Right lobe of liver (tissue), 6 donors: ENCODE measurements around the gene BPIFB2. TPM values are rescaled to one million over a fixed set of nuclear protein-coding genes. Genes with fewer than 3 reads are reported as not detected.

Source experiments
- ATAC-seq, 4 donors: fragments of 200-7000 bp; cut with Tn5 transposase; one replicate each; pipeline ENCODE4 v1.9.1; 2020; ENCODE audit warnings: mild to moderate bottlenecking in 4 of 4, moderate library complexity in 4 of 4
- DNase-seq, 3 donors: peaks; one replicate each; pipeline ENCODE4 v3.0.0-alpha.2; 2020
- H3K27ac ChIP-seq, 3 donors: fragments of 200-600 bp; one replicate each; pipeline ENCODE4 v1.8.0; 2022
- H3K27me3 ChIP-seq, 2 donors: fragments of 200-600 bp; one replicate each; pipeline ENCODE4 v1.8.0; 2022
- H3K36me3 ChIP-seq, 4 donors: fragments of 200-600 bp; sonication (generic) in 1 of 4; one replicate each; pipeline versions ENCODE4 v1.5.1 to v1.8.0; 2017 to 2022; ENCODE audit warnings: control low read depth in 1 of 4
- H3K4me1 ChIP-seq, 4 donors: fragments of 200-600 bp; sonication (generic) in 1 of 4; one replicate each; pipeline versions ENCODE4 v1.5.1 to v1.8.0; 2017 to 2022; ENCODE audit warnings: control low read depth in 1 of 4
- H3K4me3 ChIP-seq, 3 donors: fragments of 200-600 bp; one replicate each; pipeline ENCODE4 v1.8.0; 2022
- H3K9me3 ChIP-seq, 4 donors: fragments of 200-600 bp; sonication (generic) in 1 of 4; one replicate each; pipeline versions ENCODE4 v1.5.1 to v1.8.0; 2017 to 2022; ENCODE audit warnings: control low read depth in 1 of 4
- CTCF ChIP-seq, 4 donors: fragments of 200-600 bp in 3 of 4; fragments of 450-650 bp in 1 of 4; IDR thresholded peaks; one replicate each; pipeline versions ENCODE4 v1.5.1 to v1.8.0; 2016 to 2022; ENCODE audit warnings: antibody characterized with exemption in 4 of 4, mild to moderate bottlenecking in 2 of 4
- POLR2A ChIP-seq: fragments of 450-650 bp; IDR thresholded peaks from one replicate; pipeline ENCODE4 v1.6.1; 2017; ENCODE audit warnings: antibody characterized with exemption, mild to moderate bottlenecking
- WGBS: methylation state at CpG from one replicate; pipeline ENCODE4 v1.1.6; 2018; ENCODE audit warnings: low coverage, low lambda C conversion rate; ENCODE audit not compliant: insufficient coverage; ENCODE audit errors: missing lambda C conversion rate; 5-methylcytosine and 5-hydroxymethylcytosine counted together
- intact Hi-C, 2 donors: fragments of 100-400 bp; cut with DNase I; formaldehyde crosslinking; loops; one replicate each; pipeline versions ENCODE4 v1.11.2 to v1.14.1; 2022
- total RNA-seq, 6 experiments: library from RNA; depleted of rRNA in 2 of 6; stranded (reverse); fragments of >200 nt in 2 of 6; fragmentation: NEBNext Ultra II Directional in 3 of 6; extraction: Animal tissue kit (Norgen Biotek cat#: 25700) in 3 of 6; gene quantifications; one replicate each; pipeline versions ENCODE4 v1.1.0 to v1.2.4, GENCODE V29; 2016 to 2023
- donor health status: DM: no; HTN: yes; CAD: no.
- donor health status: DM: no; HTN: no; CAD: no.
- donor health status: DM: no; HTN: no; CAD: no.
- donor health status: DM: no; HTN: yes; CAD: no.
- donor health status: DM: no; HTN: yes; CAD: no.

BPIFB2 gene
- total RNA-seq, 6 experiments from 2014 or later, result 0.12 TPM; not detected in 5

DNA sequence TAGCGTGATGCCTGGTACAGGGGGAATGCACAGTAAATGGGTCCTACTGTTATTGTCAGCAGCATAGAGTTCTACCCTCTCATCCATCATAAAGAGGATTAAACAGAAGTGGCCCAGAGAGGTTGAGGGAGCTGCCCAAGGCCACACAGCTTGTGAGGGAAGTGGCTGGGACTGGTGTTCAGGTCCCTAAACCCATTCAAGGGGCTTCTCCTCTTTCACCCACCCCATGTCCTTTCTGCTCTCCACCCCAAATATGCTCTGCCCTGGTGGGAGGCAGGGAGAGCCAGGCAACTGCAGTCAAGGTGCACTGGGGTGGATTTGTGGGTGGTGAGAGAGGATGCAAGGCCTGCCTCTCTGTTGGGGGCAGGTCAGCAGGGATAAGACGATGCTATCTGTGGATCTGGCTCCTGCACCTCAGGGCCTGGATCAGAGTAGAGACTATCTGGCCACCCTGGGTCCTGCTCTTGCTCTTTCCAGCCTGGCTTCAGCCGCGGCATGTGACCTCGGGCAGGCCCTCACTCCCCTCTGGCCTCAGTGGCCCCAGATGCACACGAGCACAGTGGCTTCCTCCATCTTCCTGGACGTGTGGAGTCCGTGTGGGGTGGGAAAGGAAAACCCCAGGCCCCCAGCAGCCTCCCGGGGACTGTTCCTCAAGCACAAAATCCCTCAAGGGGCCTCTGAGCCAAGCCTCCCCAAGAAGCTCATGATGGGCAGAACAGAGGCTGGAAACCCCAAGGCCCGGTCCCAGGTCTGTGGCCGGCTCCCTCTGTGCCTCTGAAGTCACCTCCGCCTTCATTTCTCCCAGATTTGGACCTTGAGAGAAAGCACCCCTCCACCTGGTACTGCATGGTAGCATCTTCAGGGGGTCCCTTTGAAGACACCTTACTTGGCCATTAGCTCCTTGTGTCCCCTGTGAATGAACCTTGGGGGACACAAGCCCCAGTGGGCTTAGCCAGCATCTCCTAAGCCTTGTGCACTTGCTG, 20.6 kb downstream of the BPIFB2 start:
- H3K27me3 ChIP-seq, result no peaks in the 10 kb centered on the region
- ATAC-seq (no peak), DNase-seq (peak in 1 of 3 donors; percentile 31)
- H3K9me3 ChIP-seq, result no peaks in the 10 kb centered on the region
- no peak for TF ChIP-seq POLR2A
- no peak for TF ChIP-seq CTCF (IDR thresholded peaks at IDR 0.05)
- H3K4me3 ChIP-seq, result no peak overlapping the region
- no CpG with 5 or more reads among the region's 12 CpGs for WGBS
- no peaks in the 10 kb centered on the region for H3K4me1 ChIP-seq
- intact Hi-C loops, result no loop called here
- H3K27ac ChIP-seq, result no peak overlapping the region
- H3K36me3 ChIP-seq, result no peaks in the 10 kb centered on the region

DNA sequence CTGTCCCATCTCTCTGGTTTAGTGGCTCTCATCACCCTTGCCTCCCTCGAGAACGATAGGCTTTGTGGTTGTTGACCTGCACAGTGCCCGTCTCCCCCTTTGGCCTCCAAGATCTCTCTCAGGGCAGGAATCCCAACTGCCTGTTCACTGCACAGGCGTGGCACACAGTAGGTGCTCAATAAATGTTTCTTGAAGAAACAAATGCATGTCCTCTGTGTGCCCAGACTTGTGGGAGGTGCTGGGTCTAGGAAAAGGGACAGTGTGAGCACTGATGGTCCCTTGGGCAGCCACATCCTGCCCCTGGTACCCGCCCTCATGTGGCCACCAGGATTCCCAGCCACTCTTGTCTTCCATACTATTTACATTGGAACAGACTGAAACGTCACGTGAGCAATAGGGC, 21.4 kb downstream of the BPIFB2 start:
- 35% methylated on average over 5 of the region's 7 CpGs for WGBS
- Histone ChIP-seq H3K27me3 (no peaks in the 10 kb centered on the region), H3K9me3 (no peaks in the 10 kb centered on the region), H3K36me3 (no peaks in the 10 kb centered on the region), H3K27ac (no peak overlapping the region), H3K4me3 (no peak overlapping the region), H3K4me1 (no peaks in the 10 kb centered on the region)
- peak in 1 of 3 donors; percentile 2 for DNase-seq
- TF ChIP-seq POLR2A (no peak), CTCF (IDR thresholded peaks at IDR 0.05) (no peak)
- intact Hi-C loops, result no loop called here
- no peak for ATAC-seq

GRCh38 chr20:33030076-33030475, 22.6 kb downstream of the BPIFB2 start:
- Histone ChIP-seq H3K4me1 (no peaks in the 10 kb centered on the region), H3K27me3 (no peaks in the 10 kb centered on the region), H3K4me3 (no peak overlapping the region), H3K36me3 (no peaks in the 10 kb centered on the region), H3K9me3 (no peaks in the 10 kb centered on the region), H3K27ac (no peak overlapping the region)
- DNase-seq (peak in 1 of 3 donors; percentile 27), ATAC-seq (no peak)
- intact Hi-C loops, result no loop called here
- TF ChIP-seq CTCF (IDR thresholded peaks at IDR 0.05) (no peak), POLR2A (no peak)
- 72% methylated on average over 5 of the region's 9 CpGs for WGBS

DNA sequence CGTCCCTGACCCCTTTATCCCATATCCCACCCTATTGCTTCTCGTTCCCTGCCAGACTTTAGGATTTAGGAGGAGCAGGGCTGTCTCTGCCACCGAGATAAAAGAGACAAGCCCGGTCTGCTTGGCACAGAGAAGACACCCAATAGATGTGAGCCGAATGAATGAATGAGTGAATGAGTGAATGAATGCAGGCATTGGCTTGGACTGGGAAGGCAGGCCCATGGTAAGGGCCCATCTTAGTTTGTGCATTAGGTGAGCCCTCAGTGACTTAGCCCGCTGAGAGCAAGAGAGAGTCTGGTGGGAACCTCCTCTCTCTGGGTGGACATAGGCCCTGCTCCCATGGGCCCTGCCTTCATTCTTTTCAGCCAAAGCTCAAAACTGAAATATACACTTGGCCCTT, 23.1 kb downstream of the BPIFB2 start:
- ATAC-seq (no peak), DNase-seq (peak in 1 of 3 donors; percentile 10)
- Histone ChIP-seq H3K4me1 (no peaks in the 10 kb centered on the region), H3K27me3 (no peaks in the 10 kb centered on the region), H3K4me3 (no peak overlapping the region), H3K36me3 (no peaks in the 10 kb centered on the region), H3K27ac (no peak overlapping the region), H3K9me3 (no peaks in the 10 kb centered on the region)
- 73% methylated on average over 6 of the region's 6 CpGs for WGBS
- TF ChIP-seq POLR2A (no peak), CTCF (IDR thresholded peaks at IDR 0.05) (no peak)
- intact Hi-C loops, result no loop called here
